Karpas-422 (cell line): ENCODE results near the gene CAMK4. TPM values are rescaled to one million over a fixed set of nuclear protein-coding genes. Genes with fewer than 3 reads are reported as not detected.

Source experiments
- DNase-seq: peaks from one replicate; pipeline ENCODE4 v3.0.0-alpha.2; 2015
- H2AFZ ChIP-seq: fragments of 200-600 bp; sonication (generic); 2 replicates; pipeline ENCODE4 v1.6.1; 2014; ENCODE audit warnings: antibody characterized with exemption, low read length, mixed read lengths
- H3K27ac ChIP-seq: fragments of 200-600 bp; sonication (generic); 2 replicates; pipeline ENCODE4 v1.5.1; 2014; ENCODE audit warnings: mild to moderate bottlenecking, low read length, moderate library complexity
- H3K27me3 ChIP-seq: fragments of 200-600 bp; sonication (generic); 2 replicates; pipeline ENCODE4 v1.6.1; 2014; ENCODE audit warnings: low read length, mixed read lengths
- H3K36me3 ChIP-seq: fragments of 200-600 bp; sonication (generic); 2 replicates; pipeline ENCODE4 v1.6.1; 2014; ENCODE audit warnings: low read length, mixed read lengths; ENCODE audit not compliant: insufficient read depth
- H3K4me1 ChIP-seq: fragments of 200-600 bp; sonication (generic); 2 replicates; pipeline ENCODE4 v1.6.1; 2014; ENCODE audit warnings: mild to moderate bottlenecking, low read length, mixed read lengths
- H3K4me2 ChIP-seq: fragments of 200-600 bp; sonication (generic); 2 replicates; pipeline ENCODE4 v1.6.1; 2014; ENCODE audit warnings: low read length, low read depth, mild to moderate bottlenecking; ENCODE audit not compliant: poor library complexity, severe bottlenecking
- H3K4me3 ChIP-seq: fragments of 200-600 bp; sonication (generic); 2 replicates; pipeline ENCODE4 v1.5.1; 2014; ENCODE audit warnings: mild to moderate bottlenecking, antibody characterized with exemption, low read length, mixed read lengths
- H3K79me2 ChIP-seq: fragments of 200-600 bp; sonication (generic); 2 replicates; pipeline ENCODE4 v1.6.1; 2014; ENCODE audit warnings: mild to moderate bottlenecking, low read length, mixed read lengths
- H3K9ac ChIP-seq: fragments of 200-600 bp; sonication (generic); 2 replicates; pipeline ENCODE4 v1.6.0; 2014; ENCODE audit warnings: low read length
- H3K9me2 ChIP-seq: fragments of 200-600 bp; sonication (generic), shearing (Covaris generic); replicated peaks from 2 replicates; pipeline ENCODE4 v1.6.0; 2014; ENCODE audit warnings: mild to moderate bottlenecking, low read length, moderate library complexity; ENCODE audit not compliant: insufficient read depth
- H3K9me3 ChIP-seq: fragments of 300-700, 200-600 bp; sonication (generic); 2 replicates; pipeline ENCODE4 v1.6.1; 2014; ENCODE audit warnings: low read length, mixed read lengths
- H4K20me1 ChIP-seq: fragments of 200-600 bp; sonication (generic); 2 replicates; pipeline ENCODE4 v1.6.1; 2014; ENCODE audit warnings: mild to moderate bottlenecking, antibody characterized with exemption, low read length, low read depth; ENCODE audit not compliant: insufficient read depth
- total RNA-seq: library from RNA; depleted of rRNA; stranded (reverse); fragments of >200 nt; shearing (Covaris generic); gene quantifications from 2 replicates; pipeline ENCODE4 v1.2.3, GENCODE V29; 2014; ENCODE audit warnings: low replicate concordance

The CAMK4 gene
- total RNA-seq, 1 experiment from 2014 or later, result 0.04 TPM

- Histone ChIP-seq H3K4me3 (no peak overlapping the region), H3K79me2 (no peaks in the 10 kb centered on the region), H3K9ac (no peak overlapping the region), H3K9me2 (no peaks in the 10 kb centered on the region), H2AFZ (no peak overlapping the region), H4K20me1 (no peaks in the 10 kb centered on the region), H3K27ac (no peak overlapping the region), H3K4me1 (no peaks in the 10 kb centered on the region), H3K36me3 (no peaks in the 10 kb centered on the region), H3K9me3 (no peaks in the 10 kb centered on the region), H3K27me3 (no peaks in the 10 kb centered on the region), H3K4me2 (no peak overlapping the region)
- DNase-seq, result no peak
Measured at GRCh38 chr5:111518777-111519176, 294.6 kb downstream of the CAMK4 start.

- H4K20me1 ChIP-seq, result no peaks in the 10 kb centered on the region
- no peak overlapping the region for H3K4me3 ChIP-seq
- no peak for DNase-seq
- H2AFZ ChIP-seq, result no peak overlapping the region
- H3K79me2 ChIP-seq, result no peaks in the 10 kb centered on the region
- H3K4me2 ChIP-seq, result no peak overlapping the region
- H3K27me3 ChIP-seq, result no peaks in the 10 kb centered on the region
- no peaks in the 10 kb centered on the region for H3K4me1 ChIP-seq
- H3K9ac ChIP-seq, result no peak overlapping the region
- H3K9me3 ChIP-seq, result no peaks in the 10 kb centered on the region
- no peak overlapping the region for H3K27ac ChIP-seq
- no peaks in the 10 kb centered on the region for H3K36me3 ChIP-seq
- H3K9me2 ChIP-seq, result no peaks in the 10 kb centered on the region
Measured at GRCh38 chr5:111520908-111521307, 296.7 kb downstream of the CAMK4 start.

- no peaks in the 10 kb centered on the region for H3K79me2 ChIP-seq
- no peaks in the 10 kb centered on the region for H3K9me2 ChIP-seq
- no peaks in the 10 kb centered on the region for H3K36me3 ChIP-seq
- DNase-seq, result no peak
- no peaks in the 10 kb centered on the region for H4K20me1 ChIP-seq
- H3K4me3 ChIP-seq, result no peak overlapping the region
- no peak overlapping the region for H3K4me2 ChIP-seq
- H3K9ac ChIP-seq, result no peak overlapping the region
- no peaks in the 10 kb centered on the region for H3K27me3 ChIP-seq
- H2AFZ ChIP-seq, result no peak overlapping the region
- no peak overlapping the region for H3K27ac ChIP-seq
- no peaks in the 10 kb centered on the region for H3K4me1 ChIP-seq
- H3K9me3 ChIP-seq, result no peaks in the 10 kb centered on the region
Measured at GRCh38 chr5:111528056-111528455, 303.9 kb downstream of the CAMK4 start.

GRCh38 chr5:111530298-111530740 lies 306.1 kb downstream of the CAMK4 start:
- H4K20me1 ChIP-seq, result no peaks in the 10 kb centered on the region
- no peak overlapping the region for H3K4me2 ChIP-seq
- H3K36me3 ChIP-seq, result no peaks in the 10 kb centered on the region
- H3K4me1 ChIP-seq, result no peaks in the 10 kb centered on the region
- H3K4me3 ChIP-seq, result no peak overlapping the region
- no peaks in the 10 kb centered on the region for H3K9me3 ChIP-seq
- H2AFZ ChIP-seq, result peak overlapping the region; percentile 34
- peak; percentile 56 for DNase-seq
- H3K9me2 ChIP-seq, result no peaks in the 10 kb centered on the region
- no peaks in the 10 kb centered on the region for H3K79me2 ChIP-seq
- no peak overlapping the region for H3K9ac ChIP-seq
- no peak overlapping the region for H3K27ac ChIP-seq
- no peaks in the 10 kb centered on the region for H3K27me3 ChIP-seq

GRCh38 chr5:111532886-111533582 lies 308.9 kb downstream of the CAMK4 start:
- H3K79me2 ChIP-seq, result no peaks in the 10 kb centered on the region
- H3K27ac ChIP-seq, result no peak overlapping the region
- no peaks in the 10 kb centered on the region for H3K27me3 ChIP-seq
- H3K9me2 ChIP-seq, result no peaks in the 10 kb centered on the region
- no peak overlapping the region for H3K4me3 ChIP-seq
- H4K20me1 ChIP-seq, result no peaks in the 10 kb centered on the region
- no peak overlapping the region for H2AFZ ChIP-seq
- no peak overlapping the region for H3K4me2 ChIP-seq
- no peaks in the 10 kb centered on the region for H3K36me3 ChIP-seq
- H3K9ac ChIP-seq, result no peak overlapping the region
- no peaks in the 10 kb centered on the region for H3K4me1 ChIP-seq
- DNase-seq, result no peak
- H3K9me3 ChIP-seq, result no peaks in the 10 kb centered on the region

GRCh38 chr5:111535879-111536549 lies 311.8 kb downstream of the CAMK4 start:
- H3K9me3 ChIP-seq, result no peaks in the 10 kb centered on the region
- no peaks in the 10 kb centered on the region for H4K20me1 ChIP-seq
- H3K4me1 ChIP-seq, result no peaks in the 10 kb centered on the region
- H3K36me3 ChIP-seq, result no peaks in the 10 kb centered on the region
- no peak for DNase-seq
- H3K4me3 ChIP-seq, result no peak overlapping the region
- no peaks in the 10 kb centered on the region for H3K9me2 ChIP-seq
- no peak overlapping the region for H3K9ac ChIP-seq
- no peaks in the 10 kb centered on the region for H3K79me2 ChIP-seq
- no peak overlapping the region for H2AFZ ChIP-seq
- H3K27ac ChIP-seq, result no peak overlapping the region
- H3K4me2 ChIP-seq, result no peak overlapping the region
- H3K27me3 ChIP-seq, result no peaks in the 10 kb centered on the region

- no peaks in the 10 kb centered on the region for H3K27me3 ChIP-seq
- H3K9me2 ChIP-seq, result no peaks in the 10 kb centered on the region
- H3K9me3 ChIP-seq, result no peaks in the 10 kb centered on the region
- no peaks in the 10 kb centered on the region for H4K20me1 ChIP-seq
- DNase-seq, result no peak
- no peak overlapping the region for H3K4me3 ChIP-seq
- H3K27ac ChIP-seq, result no peak overlapping the region
- no peaks in the 10 kb centered on the region for H3K36me3 ChIP-seq
- no peak overlapping the region for H3K9ac ChIP-seq
- no peaks in the 10 kb centered on the region for H3K4me1 ChIP-seq
- H3K79me2 ChIP-seq, result no peaks in the 10 kb centered on the region
- H2AFZ ChIP-seq, result no peak overlapping the region
- no peak overlapping the region for H3K4me2 ChIP-seq
Measured at GRCh38 chr5:111537141-111538024, 313.2 kb downstream of the CAMK4 start.
